Measurements from ENCODE around the gene SLC4A1AP. TPM values are rescaled to one million over a fixed set of nuclear protein-coding genes. Genes with fewer than 3 reads are reported as not detected.

SLC4A1AP gene
- total and polyA plus RNA-seq, 2 of the 13 experiments (the other 11 are each of a cell fraction or from before 2014, with no cell fraction given), result 15.3 to 44.6 TPM

- TF ChIP-seq HMGXB4 (CRISPR knock-in tag; IDR thresholded peaks at IDR 0.05; ENCODE audit: borderline replicate concordance in 1 of 2, low read depth in 1 of 2) (peak in 1 of 2 experiments; percentile 31; a peak in 1 of 4 replicates), ZHX1 (CRISPR knock-in tag; IDR thresholded peaks at IDR 0.05; ENCODE audit: low read depth) (no peak; the same call in 1 of the 2 replicates), PHF8 (CRISPR knock-in tag; IDR thresholded peaks at IDR 0.05) (peak; percentile 41; the same call in 1 of the 2 replicates), RBFOX2 (IDR thresholded peaks at IDR 0.05; ENCODE audit: low read depth, low read length) (0 out of 2 replicates have a peak, but pooled peaks have one; percentile 37), NCOR1 (IDR thresholded peaks at IDR 0.05; ENCODE audit: borderline replicate concordance, low read length) (no peak; the same call in 1 of the 2 replicates), ZBTB7B (CRISPR knock-in tag; IDR thresholded peaks at IDR 0.05) (no peak; the same call in none of the 2 replicates), ZKSCAN8 (CRISPR knock-in tag; IDR thresholded peaks at IDR 0.05; ENCODE audit: borderline replicate concordance) (peak; percentile 98), MYNN (CRISPR knock-in tag; IDR thresholded peaks at IDR 0.05; ENCODE audit: low read depth) (no peak), ZNF430 (CRISPR knock-in tag; IDR thresholded peaks at IDR 0.05) (no peak), GATA4 (IDR thresholded peaks at IDR 0.05; ENCODE audit: borderline replicate concordance, low read depth) (no peak), GTF3A (CRISPR knock-in tag; conservative IDR thresholded peaks at IDR 0.05) (no peak), MED13 (CRISPR knock-in tag; IDR thresholded peaks at IDR 0.05) (no peak), SNAPC4 (CRISPR knock-in tag; IDR thresholded peaks at IDR 0.05) (no peak), SKI (IDR thresholded peaks at IDR 0.05; ENCODE audit: partially characterized antibody) (peak; percentile 34), ZNF235 (CRISPR knock-in tag; IDR thresholded peaks at IDR 0.05; ENCODE audit: borderline replicate concordance) (no peak), CENPT (CRISPR knock-in tag; IDR thresholded peaks at IDR 0.05; ENCODE audit: low read depth) (no peak), ZNF879 (CRISPR knock-in tag; IDR thresholded peaks at IDR 0.05) (no peak), SP1 (IDR thresholded peaks at IDR 0.05) (no peak), SP1 (CRISPR knock-in tag; IDR thresholded peaks at IDR 0.05) (no peak; the same call in 1 of the 2 replicates), ARNT2 (CRISPR knock-in tag; IDR thresholded peaks at IDR 0.05; ENCODE audit: low read depth) (no peak)
Measured at GRCh38 chr2:27737676-27738348, 74.1 kb downstream of the SLC4A1AP start (continued).

Measured in HepG2 (cell line).